Esophagus (tissue), 2 donors: ENCODE results near the gene SOD1. TPM values are rescaled to one million over a fixed set of nuclear protein-coding genes. Genes with fewer than 3 reads are reported as not detected.

Experiments used
- H3K27ac ChIP-seq, 2 donors: one replicate each; pipeline ENCODE4 v1.5.1; 2013; ENCODE audit warnings: low read depth in 2 of 2, mild to moderate bottlenecking in 2 of 2, inconsistent platforms in 1 of 2, low read length in 1 of 2, moderate library complexity in 1 of 2
- H3K27me3 ChIP-seq, 2 donors: one replicate each; pipeline ENCODE4 v1.6.1; 2013; ENCODE audit warnings: low read length in 2 of 2, control low read depth in 1 of 2, mild to moderate bottlenecking in 1 of 2; ENCODE audit not compliant: insufficient read depth in 2 of 2, control insufficient read depth in 1 of 2
- H3K36me3 ChIP-seq, 2 donors: one replicate each; pipeline ENCODE4 v1.6.1; 2013; ENCODE audit warnings: low read length in 1 of 2; ENCODE audit not compliant: control insufficient read depth in 2 of 2, insufficient read depth in 2 of 2
- H3K4me1 ChIP-seq, 2 donors: one replicate each; pipeline ENCODE4 v1.6.1; 2013; ENCODE audit warnings: low read length in 1 of 2; ENCODE audit not compliant: control insufficient read depth in 2 of 2, insufficient read depth in 2 of 2
- H3K4me3 ChIP-seq, 2 donors: one replicate each; pipeline ENCODE4 v1.5.1; 2013; ENCODE audit warnings: low read length in 2 of 2, mild to moderate bottlenecking in 2 of 2, low read depth in 1 of 2, moderate library complexity in 1 of 2
- H3K9me3 ChIP-seq, 2 donors: one replicate each; pipeline ENCODE4 v1.6.1; 2013; ENCODE audit warnings: mild to moderate bottlenecking in 2 of 2, low read depth in 1 of 2, low read length in 1 of 2, moderate library complexity in 1 of 2; ENCODE audit not compliant: control insufficient read depth in 2 of 2, insufficient read depth in 1 of 2
- WGBS, 2 donors: extraction: QIAGEN DNeasy Blood & Tissue Kit; methylation state at CpG; one replicate each; pipeline ENCODE4 v1.1.7; 2013; 5-methylcytosine and 5-hydroxymethylcytosine counted together
- polyA plus RNA-seq, 2 donors: library from polyadenylated mRNA; stranded (reverse); fragments of 200-250 nt; gene quantifications; one replicate each; pipeline ENCODE4 v1.2.3, GENCODE V29; 2013
- donor health status: healthy with polysubstance abuse.
- donor health status: Bipolar disorder and iron deficiency.

The SOD1 gene
- polyA plus RNA-seq, 2 donors: 269 to 319 TPM

DNA sequence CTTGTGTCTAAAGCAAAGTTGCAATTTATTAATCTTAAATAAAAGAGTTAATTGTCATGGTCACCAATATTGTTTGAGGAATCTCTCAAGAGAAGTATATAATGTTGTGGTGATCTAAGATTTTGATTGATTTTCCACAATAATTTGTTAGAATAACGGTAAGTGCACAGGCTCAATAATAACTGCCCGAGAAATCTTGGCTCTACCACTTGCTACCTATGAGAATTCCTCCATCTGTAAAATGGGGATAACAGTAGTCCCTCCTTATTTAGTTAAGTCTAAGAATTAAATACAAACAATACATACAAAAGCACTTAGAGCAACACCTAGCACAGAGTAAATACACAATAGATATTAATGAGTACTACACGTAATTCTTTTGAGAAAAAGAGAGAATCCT lies 53.6 kb downstream of the SOD1 start:
- no peak overlapping the region for H3K27ac ChIP-seq
- H3K9me3 ChIP-seq: no peaks in the 10 kb centered on the region
- no peaks in the 10 kb centered on the region for H3K4me1 ChIP-seq
- H3K27me3 ChIP-seq: no peaks in the 10 kb centered on the region
- WGBS, 2 donors: 39 to 58% methylated on average over 3 of the region's 3 CpGs
- no peaks in the 10 kb centered on the region for H3K36me3 ChIP-seq
- H3K4me3 ChIP-seq: no peak overlapping the region

DNA sequence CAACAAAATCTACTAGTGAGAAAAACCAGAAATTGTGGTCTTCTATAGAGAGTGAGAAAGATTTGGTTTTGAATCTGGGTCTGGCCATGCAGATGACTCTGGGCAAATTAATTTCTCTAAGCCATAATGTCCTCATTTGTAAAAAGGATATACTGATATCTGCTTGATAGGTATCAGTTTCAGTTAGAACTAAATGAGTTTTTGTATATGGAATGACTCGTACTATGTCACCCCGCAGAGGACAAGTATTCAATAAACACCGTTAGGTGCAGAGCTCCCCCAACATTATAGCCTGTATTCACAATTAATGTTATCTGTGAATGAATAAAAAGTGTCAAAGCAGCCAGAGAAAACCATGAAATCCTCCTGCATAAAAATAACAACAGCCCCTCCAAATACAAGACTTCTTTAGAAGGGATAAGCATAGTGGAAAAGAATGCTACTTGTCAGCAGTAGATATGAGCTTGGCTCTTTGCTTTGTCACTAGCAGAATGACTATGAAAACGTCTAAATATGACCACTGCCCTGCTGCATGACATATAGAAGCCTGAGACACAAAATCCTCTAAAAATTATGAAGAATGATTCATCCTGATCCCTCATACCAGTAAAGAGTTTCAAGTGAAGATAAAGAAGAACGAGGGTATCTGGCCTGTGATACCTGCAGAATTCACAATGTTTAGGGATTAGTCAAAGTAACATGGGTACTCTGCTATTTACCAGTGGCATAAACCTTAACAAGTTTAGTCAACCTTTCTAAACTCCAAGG lies 54.7 kb downstream of the SOD1 start:
- Histone ChIP-seq H3K27ac (no peak overlapping the region), H3K9me3 (no peaks in the 10 kb centered on the region), H3K4me3 (no peak overlapping the region), H3K36me3 (no peaks in the 10 kb centered on the region), H3K27me3 (no peaks in the 10 kb centered on the region), H3K4me1 (no peaks in the 10 kb centered on the region)
- 67 to 72% methylated on average over 5 of the region's 5 CpGs for WGBS, 2 donors

DNA sequence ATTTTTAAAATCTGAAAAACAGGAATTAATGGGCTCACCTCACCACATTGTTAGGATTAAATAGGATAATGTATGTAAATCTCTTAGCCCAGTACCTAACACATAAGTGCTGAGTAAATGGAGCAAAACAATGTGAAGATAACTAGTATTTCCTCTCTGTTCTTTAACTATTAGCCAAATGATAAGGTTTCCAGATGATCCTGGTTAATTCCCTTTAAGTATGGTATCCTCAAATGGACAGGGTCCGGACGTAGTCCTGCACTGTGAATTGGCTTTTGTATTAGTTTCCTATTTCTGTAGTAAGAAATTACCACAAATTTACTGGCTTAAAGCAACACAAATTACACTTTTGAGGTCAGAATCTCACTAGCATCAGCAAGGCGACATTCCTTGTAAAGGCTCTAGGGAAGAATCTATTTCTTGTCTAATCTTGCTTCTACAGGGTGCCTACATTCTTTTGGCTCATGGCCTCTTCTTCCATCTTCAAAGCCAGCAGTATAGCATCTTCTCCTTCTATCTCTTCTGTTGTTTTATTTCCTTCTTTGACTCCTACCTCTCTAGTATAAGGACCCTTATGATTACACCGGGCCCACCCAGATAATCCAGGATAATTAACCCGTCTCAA lies 55.4 kb downstream of the SOD1 start:
- Histone ChIP-seq H3K4me1 (no peaks in the 10 kb centered on the region), H3K9me3 (no peaks in the 10 kb centered on the region), H3K27me3 (no peaks in the 10 kb centered on the region), H3K27ac (no peak overlapping the region), H3K36me3 (no peaks in the 10 kb centered on the region), H3K4me3 (no peak overlapping the region)
- WGBS, 2 donors: 81 to 83% methylated on average over 5 of the region's 5 CpGs

DNA sequence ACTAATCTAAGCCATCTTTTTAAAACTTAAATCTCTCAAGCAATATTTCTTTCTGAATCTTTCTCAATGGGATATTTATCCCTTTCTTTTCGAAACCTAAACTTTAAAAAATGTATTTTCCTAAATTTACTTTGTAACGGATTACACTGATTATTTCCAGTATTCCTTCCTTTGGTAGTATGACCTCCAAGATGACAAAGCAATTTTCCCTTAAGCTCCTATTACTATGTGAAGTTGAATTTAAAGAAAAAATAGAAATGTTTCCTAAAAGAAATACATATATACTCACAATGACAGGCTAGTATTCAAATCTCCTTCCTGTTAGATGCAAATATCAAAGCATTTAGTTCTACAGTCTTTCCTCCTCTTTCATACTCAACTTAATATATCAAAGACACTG lies 56.6 kb downstream of the SOD1 start:
- Histone ChIP-seq H3K27me3 (no peaks in the 10 kb centered on the region), H3K4me3 (no peak overlapping the region), H3K9me3 (no peaks in the 10 kb centered on the region), H3K4me1 (no peaks in the 10 kb centered on the region), H3K36me3 (no peaks in the 10 kb centered on the region), H3K27ac (no peak overlapping the region)
- WGBS, 2 donors: 85 to 88% methylated on average over 2 of the region's 2 CpGs

Other genes starting within 250 kb of the SOD1 start
- gene SCAF4, start 72.4 kb downstream of the SOD1 start, polyA plus RNA-seq: 10 to 100 TPM in 1 of 2 donors, 1 to 10 TPM in 1; 9.7 to 10.5 TPM
- under 1 TPM; 0.10 to 0.20 TPM for gene HUNK, start 213.3 kb downstream of the SOD1 start, polyA plus RNA-seq